Spleen (tissue), 11 donors: ENCODE data around the gene USB1. TPM values are rescaled to one million over a fixed set of nuclear protein-coding genes. Genes with fewer than 3 reads are reported as not detected.

ENCODE experiments used
- DNase-seq: peaks from one replicate; pipeline ENCODE4 v3.0.0-alpha.2; 2020
- H3K27ac ChIP-seq, 8 donors: fragments of 200-600 bp; sonication (generic) in 7 of 8; 1 replicate in 4 of 8; 2 replicates in 4 of 8; pipeline versions ENCODE4 v1.5.0 to v1.8.0; 2016 to 2021; ENCODE audit warnings: inconsistent platforms in 4 of 8, mild to moderate bottlenecking in 4 of 8, moderate library complexity in 1 of 8
- H3K27me3 ChIP-seq, 7 donors: fragments of 200-600 bp; sonication (generic) in 6 of 7; replicated peaks in 1 of 7; 1 replicate in 4 of 7; 2 replicates in 3 of 7; pipeline versions ENCODE4 v1.5.0 to v1.8.0; 2016 to 2021; ENCODE audit warnings: inconsistent platforms in 3 of 7, mild to moderate bottlenecking in 1 of 7
- H3K36me3 ChIP-seq, 6 donors: fragments of 200-600 bp; sonication (generic) in 5 of 6; 1 replicate in 4 of 6; 2 replicates in 2 of 6; pipeline versions ENCODE4 v1.5.0 to v1.8.0; 2016 to 2021; ENCODE audit warnings: inconsistent platforms in 2 of 6
- H3K4me1 ChIP-seq, 6 donors: fragments of 200-600 bp; sonication (generic) in 5 of 6; 1 replicate in 3 of 6; 2 replicates in 3 of 6; pipeline versions ENCODE4 v1.5.0 to v1.8.0; 2016 to 2021; ENCODE audit warnings: inconsistent platforms in 3 of 6
- H3K4me3 ChIP-seq, 8 donors: fragments of 200-600 bp; sonication (generic) in 7 of 8; 1 replicate in 4 of 8; 2 replicates in 4 of 8; pipeline versions ENCODE4 v1.5.0 to v1.8.0; 2016 to 2021; ENCODE audit warnings: inconsistent platforms in 4 of 8, mild to moderate bottlenecking in 4 of 8, moderate library complexity in 2 of 8
- H3K9me3 ChIP-seq, 8 donors: fragments of 200-600 bp; sonication (generic) in 7 of 8; 1 replicate in 4 of 8; 2 replicates in 4 of 8; pipeline versions ENCODE4 v1.5.0 to v1.8.0; 2016 to 2021; ENCODE audit warnings: inconsistent platforms in 4 of 8
- POLR2A ChIP-seq, 3 donors: fragments of 450-650 bp; IDR thresholded peaks; one replicate each; pipeline ENCODE4 v1.5.1; 2017; ENCODE audit warnings: antibody characterized with exemption in 3 of 3, mild to moderate bottlenecking in 1 of 3
- POLR2AphosphoS5 ChIP-seq, 3 donors: sonication (generic); formaldehyde crosslinking; IDR thresholded peaks; one replicate each; pipeline ENCODE4 v1.5.1; 2017; ENCODE audit warnings: antibody characterized with exemption in 3 of 3
- WGBS, 5 donors: extraction: QIAGEN DNeasy Blood & Tissue Kit in 3 of 5; methylation state at CpG; one replicate each; pipeline versions ENCODE4 v1.1.5 to v1.1.7; 2013 to 2018; 5-methylcytosine and 5-hydroxymethylcytosine counted together
- intact Hi-C: fragments of 100-400 bp; cut with DNase I; formaldehyde crosslinking; loops from one replicate; pipeline ENCODE4 v1.15.0; 2023; ENCODE audit warnings: low total_unique reads
- polyA plus RNA-seq, 3 donors: library from polyadenylated mRNA; stranded (reverse); fragments of 200-250 nt; gene quantifications; one replicate each; pipeline ENCODE4 v1.2.1, GENCODE V29; 2013
- total RNA-seq, 7 donors: library from RNA; depleted of rRNA in 3 of 7; stranded (reverse); fragments of >200 nt in 3 of 7; fragmentation: NEBNext Ultra II Directional in 4 of 7; extraction: Animal tissue kit (Norgen Biotek cat#: 25700) in 4 of 7; gene quantifications; one replicate each; pipeline versions ENCODE4 v1.1.0 to v1.2.1, GENCODE V29; 2016 to 2021
- TF ChIP-seq, protein P1 (sequence below), 11 experiments: fragments of 200-600 bp in 7 of 11; fragments of 450-650 bp in 4 of 11; sonication (generic) in 4 of 11; IDR thresholded peaks in 8 of 11; conservative IDR thresholded peaks in 3 of 11; 1 replicate in 7 of 11; 2 replicates in 4 of 11; pipeline versions ENCODE4 v1.4.0 to v1.8.0; 2016 to 2021; ENCODE audit warnings: antibody characterized with exemption in 11 of 11, inconsistent platforms in 4 of 11, mild to moderate bottlenecking in 1 of 11
- donor health status: healthy with polysubstance abuse.
- donor health status: DM: no; HTN: no; CAD: no; lungs with moderate emphysema.
- donor health status: DM: no; HTN: no; CAD: no.
- donor health status: Bipolar disorder and iron deficiency.
- donor health status: healthy.
- donor health status: DM: no; HTN: no; CAD: no.
- donor health status: DM: yes; HTN: yes; CAD: no.

Gene USB1
- total and polyA plus RNA-seq, 10 donors, result 17.7 to 78.4 (median 46.9) TPM

DNA sequence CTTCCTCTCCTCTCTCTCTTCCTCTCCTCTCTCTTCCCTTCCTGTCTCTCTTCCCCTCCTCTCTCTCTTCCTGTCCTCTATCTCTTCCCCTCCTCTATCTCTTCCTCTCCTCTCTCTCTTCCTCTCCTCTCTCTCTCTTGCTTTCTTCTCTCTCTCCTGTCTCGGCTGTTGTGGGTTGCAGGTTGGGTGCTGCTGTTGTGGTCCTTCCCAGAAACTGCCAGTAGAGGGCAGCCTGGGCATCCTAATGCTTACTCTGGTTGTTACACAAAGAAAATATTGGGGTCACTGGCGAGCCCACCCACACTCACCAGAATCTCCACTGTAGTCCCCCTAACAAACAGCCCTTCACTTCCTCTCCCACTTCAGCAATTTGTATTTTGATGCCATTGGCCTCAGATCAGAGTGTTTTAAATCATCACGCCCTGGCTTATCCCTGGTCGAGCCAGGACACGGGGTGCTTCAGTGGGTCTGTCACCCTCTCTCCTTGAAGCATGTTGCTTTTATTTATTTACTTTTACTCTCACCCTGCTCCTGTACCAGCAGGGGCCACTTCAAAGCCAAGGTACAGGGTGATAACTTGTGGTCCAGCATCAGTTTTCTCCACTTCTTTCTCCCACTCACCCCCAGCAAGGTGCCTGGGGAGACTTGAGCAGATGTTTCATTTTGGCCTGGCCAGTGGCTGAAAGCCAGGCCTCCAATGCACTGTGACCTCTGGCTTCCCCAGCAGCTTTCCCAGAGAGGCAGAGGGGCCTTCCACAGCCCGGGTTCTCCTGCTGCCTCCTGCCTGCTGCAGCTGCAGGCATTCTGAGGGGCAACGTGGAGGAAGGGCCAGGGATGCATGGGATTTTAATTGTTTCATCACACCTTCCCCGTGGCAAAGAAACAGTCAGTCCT lies 19.7 kb downstream of the USB1 start:
- 58 to 71% (median 62%) methylated on average over 8 of the region's 8 CpGs for WGBS, 5 donors
- TF ChIP-seq POLR2A (IDR thresholded peaks at IDR 0.05) (no peak), POLR2AphosphoS5 (IDR thresholded peaks at IDR 0.05) (no peak)
- TF ChIP-seq, protein P1, sequence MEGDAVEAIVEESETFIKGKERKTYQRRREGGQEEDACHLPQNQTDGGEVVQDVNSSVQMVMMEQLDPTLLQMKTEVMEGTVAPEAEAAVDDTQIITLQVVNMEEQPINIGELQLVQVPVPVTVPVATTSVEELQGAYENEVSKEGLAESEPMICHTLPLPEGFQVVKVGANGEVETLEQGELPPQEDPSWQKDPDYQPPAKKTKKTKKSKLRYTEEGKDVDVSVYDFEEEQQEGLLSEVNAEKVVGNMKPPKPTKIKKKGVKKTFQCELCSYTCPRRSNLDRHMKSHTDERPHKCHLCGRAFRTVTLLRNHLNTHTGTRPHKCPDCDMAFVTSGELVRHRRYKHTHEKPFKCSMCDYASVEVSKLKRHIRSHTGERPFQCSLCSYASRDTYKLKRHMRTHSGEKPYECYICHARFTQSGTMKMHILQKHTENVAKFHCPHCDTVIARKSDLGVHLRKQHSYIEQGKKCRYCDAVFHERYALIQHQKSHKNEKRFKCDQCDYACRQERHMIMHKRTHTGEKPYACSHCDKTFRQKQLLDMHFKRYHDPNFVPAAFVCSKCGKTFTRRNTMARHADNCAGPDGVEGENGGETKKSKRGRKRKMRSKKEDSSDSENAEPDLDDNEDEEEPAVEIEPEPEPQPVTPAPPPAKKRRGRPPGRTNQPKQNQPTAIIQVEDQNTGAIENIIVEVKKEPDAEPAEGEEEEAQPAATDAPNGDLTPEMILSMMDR (IDR thresholded peaks at IDR 0.05 in 8 of 11, conservative IDR thresholded peaks at IDR 0.05 in 3 of 11), result peak; percentile 65 to 91 (median 86)
- Histone ChIP-seq H3K27me3 (peaks cover 0 to 21% (median 6%) of the 10 kb centered on the region in 7 donors), H3K9me3 (no peaks in the 10 kb centered on the region), H3K4me3 (no peak overlapping the region), H3K36me3 (peaks cover 0 to 62% (median 23%) of the 10 kb centered on the region in 6 donors), H3K4me1 (peaks cover 6 to 55% (median 36%) of the 10 kb centered on the region in 6 donors), H3K27ac (peak overlapping the region in 1 of 8 donors; percentile 21)
- peak; percentile 79 for DNase-seq
- intact Hi-C loops, result loop anchor here (5.0 kb wide), 1 partner anchor 101 kb away; no protein-coding TSS in a partner anchor

DNA sequence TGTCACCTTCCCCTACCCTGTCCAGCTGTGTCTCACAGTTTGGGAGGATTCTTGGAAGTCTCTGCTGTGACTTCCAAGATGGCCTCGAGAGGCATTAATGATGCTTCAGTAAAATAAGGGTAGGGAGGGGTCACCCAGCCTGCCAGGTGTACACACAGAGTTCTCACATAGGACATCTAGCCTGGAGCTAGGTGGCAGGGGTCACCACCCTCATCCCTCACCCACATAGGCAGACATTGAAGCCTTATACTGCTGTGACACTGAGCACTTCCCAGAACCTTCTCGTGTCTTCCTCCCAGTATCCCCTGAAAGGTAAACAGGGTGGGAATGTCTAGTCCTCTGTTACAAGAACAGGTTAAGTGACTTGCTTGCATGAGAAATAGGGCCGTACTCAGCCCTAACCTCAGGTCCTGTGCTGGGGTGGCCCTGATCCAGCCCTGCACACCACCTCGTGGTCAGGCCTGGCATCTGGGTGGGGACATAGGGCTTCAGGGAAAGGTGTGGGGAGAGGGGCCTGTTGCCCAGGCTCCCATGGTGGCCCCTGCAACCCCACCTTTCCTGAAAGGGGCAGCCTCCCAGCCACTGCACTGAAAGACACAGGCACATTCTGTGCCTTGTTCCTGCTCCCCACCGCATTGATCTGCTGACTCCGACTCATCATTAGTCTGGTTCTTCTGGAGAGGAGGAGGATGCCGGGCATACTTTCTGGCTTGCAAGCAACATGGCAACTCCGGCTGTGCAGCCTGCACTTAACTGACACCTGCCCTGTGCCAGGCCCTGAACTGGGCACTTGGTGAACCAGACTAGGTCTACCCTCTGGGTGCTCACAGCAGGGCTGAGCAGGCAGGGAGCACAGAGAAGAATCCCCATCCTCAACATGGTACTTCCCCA lies 20.7 kb downstream of the USB1 start:
- WGBS, 5 donors, result 71 to 91% (median 88%) methylated on average over 7 to 8 of the region's 8 CpGs
- H3K4me1 ChIP-seq, result peaks cover 9 to 65% (median 46%) of the 10 kb centered on the region in 6 donors

DNA sequence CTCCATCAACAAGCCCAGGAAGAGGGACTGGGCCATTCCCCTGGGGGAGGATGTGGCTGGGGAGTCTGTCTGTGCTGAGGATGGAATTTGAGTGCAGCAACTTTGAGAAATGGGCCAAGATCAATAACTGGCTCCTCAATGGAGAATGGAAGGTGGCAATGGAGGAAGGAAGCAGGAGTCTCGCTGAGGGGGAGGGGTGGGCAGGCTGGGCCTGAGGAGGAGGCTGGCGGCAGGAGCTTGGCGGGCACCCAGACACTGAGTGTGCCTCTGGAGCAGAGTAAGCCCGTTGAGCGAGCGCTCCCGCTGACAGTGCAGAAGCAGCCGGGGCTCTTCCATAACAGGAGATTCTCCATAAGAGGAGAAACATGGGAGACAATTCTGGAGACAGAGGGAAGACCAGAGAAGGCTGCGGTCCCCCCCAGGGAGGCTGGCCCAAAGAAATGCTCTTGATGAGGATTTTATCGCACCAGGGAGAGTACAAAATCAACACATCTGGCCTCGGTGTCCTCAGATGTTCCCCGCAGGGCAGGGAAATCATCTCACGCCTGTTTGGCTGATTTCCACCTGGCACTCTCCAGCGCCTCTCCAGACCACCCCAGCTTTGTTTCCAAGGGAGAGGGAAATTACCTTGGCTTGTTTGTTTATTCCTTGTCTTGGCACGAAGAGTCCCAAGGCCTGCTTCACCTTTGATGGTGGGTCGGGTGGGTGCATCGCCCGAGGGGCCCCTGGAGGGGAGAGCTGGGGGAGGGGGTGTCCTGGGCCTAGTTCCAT lies 21.6 kb downstream of the USB1 start:
- peak; percentile 70 for DNase-seq
- H3K36me3 ChIP-seq, result peaks cover 0 to 43% (median 14%) of the 10 kb centered on the region in 6 donors
- no peak for TF ChIP-seq POLR2AphosphoS5 (IDR thresholded peaks at IDR 0.05)
- no peak for TF ChIP-seq POLR2A (IDR thresholded peaks at IDR 0.05)
- TF ChIP-seq, protein P1 (IDR thresholded peaks at IDR 0.05 in 8 of 11, conservative IDR thresholded peaks at IDR 0.05 in 3 of 11), result no peak
- no peak overlapping the region for H3K4me3 ChIP-seq
- H3K4me1 ChIP-seq, result peaks cover 13 to 74% (median 54%) of the 10 kb centered on the region in 6 donors
- H3K27me3 ChIP-seq, result peaks cover 0 to 40% (median 22%) of the 10 kb centered on the region in 7 donors
- H3K9me3 ChIP-seq, result no peaks in the 10 kb centered on the region
- WGBS, 5 donors, result 45 to 62% (median 51%) methylated on average over 18 of the region's 18 CpGs
- intact Hi-C loops, result loop anchor here (5.0 kb wide), 1 partner anchor 100 kb away; no protein-coding TSS in a partner anchor
- H3K27ac ChIP-seq, result peak overlapping the region in 4 of 8 donors; percentile 3 to 84 (median 12)

More for the DNA sequence above, 20.7 kb downstream of the USB1 start:
- Histone ChIP-seq H3K27ac (no peak overlapping the region), H3K36me3 (peaks cover 0 to 51% (median 22%) of the 10 kb centered on the region in 6 donors), H3K4me3 (no peak overlapping the region), H3K9me3 (no peaks in the 10 kb centered on the region), H3K27me3 (peaks cover 0 to 31% (median 15%) of the 10 kb centered on the region in 7 donors)
- TF ChIP-seq POLR2AphosphoS5 (IDR thresholded peaks at IDR 0.05) (no peak), POLR2A (IDR thresholded peaks at IDR 0.05) (no peak)
- TF ChIP-seq, protein P1 (IDR thresholded peaks at IDR 0.05 in 8 of 11, conservative IDR thresholded peaks at IDR 0.05 in 3 of 11), result no peak
- intact Hi-C loops, result loop anchor here (5.0 kb wide), 1 partner anchor 100 kb away; no protein-coding TSS in a partner anchor
- DNase-seq, result peak; percentile 54
